Fibroblast of mammary gland (primary cell): ENCODE results near the gene UBAC1.

Source experiments
- DNase-seq: peaks from one replicate; pipeline ENCODE4 v3.0.0-alpha.2; 2010; ENCODE audit warnings: low read depth
- H3K4me3 ChIP-seq: 2 replicates; pipeline ENCODE4 v1.5.1; 2011; ENCODE audit warnings: low read depth, mild to moderate bottlenecking, low read length, moderate library complexity; ENCODE audit not compliant: control insufficient read depth
- CTCF ChIP-seq: conservative IDR thresholded peaks from 2 replicates; pipeline ENCODE4 v1.5.1; 2011; ENCODE audit warnings: low read depth, low read length, inconsistent platforms; ENCODE audit not compliant: control insufficient read depth, insufficient read depth

Gene UBAC1

GRCh38 chr9:135985889-135986288 is 24.7 kb upstream of the UBAC1 start:
- no peak for DNase-seq
- TF ChIP-seq CTCF = no peak
- no peak overlapping the region for H3K4me3 ChIP-seq

GRCh38 chr9:135985459-135985774 is 24.2 kb upstream of the UBAC1 start:
- no peak for DNase-seq
- H3K4me3 ChIP-seq = no peak overlapping the region
- no peak for TF ChIP-seq CTCF

DNA sequence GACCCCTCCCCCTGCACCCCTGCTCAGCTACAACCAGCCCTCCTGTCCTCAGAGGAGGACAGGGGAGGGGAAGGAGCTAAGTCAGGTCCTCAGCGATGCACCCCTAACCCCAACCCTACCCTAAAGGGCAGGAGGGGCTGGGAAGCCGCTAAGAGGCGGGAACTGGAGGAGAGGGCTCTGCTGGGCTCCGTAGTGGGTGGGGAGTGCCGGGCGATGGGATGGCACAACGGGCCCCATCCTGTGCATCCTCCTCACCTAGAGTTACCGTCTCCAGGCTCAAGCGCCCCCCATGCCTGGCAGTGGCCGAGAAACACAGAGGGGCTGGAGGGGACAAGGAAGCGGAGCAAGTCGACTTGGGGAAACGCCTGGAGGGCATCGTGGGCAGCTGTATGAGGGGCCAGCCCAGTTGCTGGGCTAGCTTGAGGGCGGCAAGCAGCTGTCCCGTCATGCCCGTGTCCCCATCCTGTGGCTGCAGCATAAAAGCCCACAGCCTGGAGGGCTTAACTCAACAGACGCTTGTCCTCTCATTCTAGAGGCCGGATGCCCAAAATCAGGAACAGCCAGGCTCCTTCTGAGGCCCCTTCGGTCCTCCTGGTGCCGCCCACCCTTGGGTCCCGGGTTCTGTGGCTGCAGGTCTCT is 23.0 kb upstream of the UBAC1 start:
- no peak overlapping the region for H3K4me3 ChIP-seq
- no peak for DNase-seq
- no peak for TF ChIP-seq CTCF

DNA sequence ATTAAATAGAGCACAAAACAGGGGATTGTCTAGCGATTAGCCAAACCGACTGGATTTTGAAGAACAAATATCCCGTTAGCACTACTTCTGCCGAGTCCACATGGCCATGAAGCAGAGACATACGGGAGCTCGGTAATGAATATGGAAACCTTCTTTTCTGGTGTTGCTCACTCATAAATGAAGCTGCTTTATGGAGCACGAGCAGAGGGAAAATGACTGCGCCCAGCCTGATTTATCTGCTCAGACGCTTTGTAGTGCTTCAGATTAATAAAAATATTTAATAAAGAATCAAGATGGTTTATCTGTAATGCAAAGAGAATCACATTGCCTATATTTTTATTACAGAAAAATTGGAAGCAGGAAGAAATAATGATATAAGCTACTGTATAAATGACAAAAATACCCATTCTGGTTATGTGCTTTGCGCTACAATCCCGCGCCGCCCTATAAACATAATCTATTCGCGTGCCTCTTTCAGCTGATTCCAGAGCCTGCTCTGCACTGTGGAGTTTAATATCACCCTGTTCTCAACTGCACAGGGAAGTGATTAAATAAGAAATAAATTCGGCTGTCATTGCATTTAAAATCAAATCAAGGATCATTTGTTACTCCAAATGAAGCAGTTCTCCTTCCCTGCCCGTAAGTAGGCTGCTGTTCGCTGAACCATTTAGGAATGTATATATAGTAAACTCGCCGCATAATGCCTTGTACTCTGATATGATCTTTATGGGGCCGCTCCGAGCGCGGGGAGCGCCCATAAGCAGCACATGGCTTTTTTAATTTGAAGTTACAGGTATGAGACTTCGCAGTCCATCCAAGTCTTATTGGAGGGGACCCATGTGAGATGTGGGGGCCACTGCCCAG is 22.3 kb upstream of the UBAC1 start:
- no peak for TF ChIP-seq CTCF
- no peak for DNase-seq
- H3K4me3 ChIP-seq = no peak overlapping the region

DNA sequence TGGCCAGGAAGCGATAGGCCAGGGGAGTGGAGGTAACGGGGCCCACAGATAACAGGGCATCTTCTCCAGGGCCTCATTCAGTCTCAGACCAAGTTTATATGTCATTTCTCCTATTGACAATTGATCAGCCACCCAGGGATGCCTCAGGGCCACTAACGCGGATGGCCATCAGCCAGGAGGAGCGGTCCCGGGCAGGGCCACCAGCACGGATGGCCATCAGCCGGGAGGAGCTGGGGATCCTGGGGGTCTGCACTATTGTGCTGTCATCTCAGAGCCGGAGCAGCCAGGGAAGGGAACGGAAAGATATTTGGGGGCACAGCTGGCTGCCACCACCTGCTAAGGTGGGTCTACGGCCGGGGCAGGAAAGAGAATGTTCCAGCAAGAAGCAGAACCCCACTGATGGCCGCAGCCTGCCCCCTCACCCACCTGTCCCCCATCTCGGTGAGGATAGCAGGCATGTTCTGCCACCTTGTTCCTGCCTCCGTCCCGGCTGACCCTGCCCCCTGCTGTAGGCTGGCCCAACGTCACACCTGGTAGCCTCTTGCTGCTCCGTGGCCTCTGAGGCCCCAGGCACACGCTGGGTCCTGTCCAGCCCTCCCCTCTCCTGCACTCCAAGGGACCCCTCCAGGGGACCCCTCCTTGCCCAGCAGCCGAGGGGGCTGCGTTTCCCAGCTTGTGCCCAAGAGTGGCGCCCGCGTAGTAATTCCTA is 21.5 kb upstream of the UBAC1 start:
- H3K4me3 ChIP-seq = no peak overlapping the region
- TF ChIP-seq CTCF = no peak
- no peak for DNase-seq

- H3K4me3 ChIP-seq = no peak overlapping the region
- no peak for TF ChIP-seq CTCF
- no peak for DNase-seq
Observed at GRCh38 chr9:135980926-135981630, 19.9 kb upstream of the UBAC1 start.
